ENCODE data around the gene MS4A10. TPM values are rescaled to one million over a fixed set of nuclear protein-coding genes. Genes with fewer than 3 reads are reported as not detected.

MS4A10 gene
- total and polyA plus RNA-seq, 2 of the 8 experiments (the other 6 are each of a cell fraction or from before 2014, with no cell fraction given): not detected

DNA sequence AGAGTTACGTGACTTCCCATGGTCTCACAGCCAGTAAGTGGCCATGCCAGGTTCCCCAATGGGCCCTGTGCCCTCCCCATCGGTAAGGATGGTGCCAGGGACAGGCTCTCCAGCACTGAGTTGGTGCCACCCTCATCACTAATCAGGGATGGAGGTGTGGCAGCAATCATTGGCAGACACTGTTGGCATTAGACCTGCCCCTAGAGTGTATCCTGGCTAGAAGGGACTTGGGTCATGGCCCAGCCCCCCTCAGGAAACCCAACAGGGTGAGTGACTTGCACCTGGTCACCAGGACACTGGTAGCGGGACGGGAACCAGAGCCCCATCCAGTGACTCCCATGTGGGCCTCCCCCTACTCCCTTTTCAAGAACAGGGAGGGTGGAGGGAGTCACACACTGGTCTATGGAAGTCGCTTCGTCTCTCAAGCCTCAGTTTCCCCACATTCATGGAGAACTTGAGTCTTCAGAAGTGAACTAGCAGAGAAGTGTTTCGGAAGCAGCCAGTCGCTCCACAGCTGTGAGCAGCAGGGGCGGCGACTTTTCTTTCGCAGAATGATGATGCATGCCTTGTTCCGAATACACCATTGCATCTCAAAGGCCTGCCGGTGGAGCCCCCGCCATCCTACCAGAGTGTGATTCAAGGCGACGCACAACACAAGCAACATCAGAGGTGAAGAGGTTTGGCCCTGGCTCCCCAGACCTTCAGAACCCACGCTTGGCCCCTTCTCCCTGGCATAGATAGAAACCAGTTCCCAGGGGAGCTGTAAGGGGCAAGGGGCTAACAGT, 12.9 kb downstream of the MS4A10 start:
- Histone ChIP-seq H3K79me2 (ENCODE audit: control insufficient read depth in 1 of 2, insufficient read depth in 2 of 2, low read length in 2 of 2) (no peaks in the 10 kb centered on the region), H3K4ac (replicated peaks; ENCODE audit: insufficient read length, low read depth, low read length) (no peak overlapping the region), H3K4me2 (ENCODE audit: insufficient read depth in 1 of 2, low read depth in 2 of 2, low read length in 2 of 2) (no peak overlapping the region), H2AK5ac (ENCODE audit: low read depth, low read length) (no peak overlapping the region), H3K9me3 (ENCODE audit: insufficient read depth in 2 of 2, low read depth in 1 of 2, low read length in 1 of 2) (peaks cover 9 to 20% of the 10 kb centered on the region in 2 experiments; a peak in 3 of 4 replicates), H4K20me1 (replicated peaks in 1 of 2; ENCODE audit: control insufficient read depth in 1 of 2, insufficient read depth in 2 of 2, low read length in 2 of 2) (no peaks in the 10 kb centered on the region), H2BK20ac (ENCODE audit: low read length) (no peak overlapping the region), H3K56ac (replicated peaks; ENCODE audit: insufficient read length, low read depth, low read length) (no peak overlapping the region), H3K27ac (ENCODE audit: low read depth, low read length) (no peak overlapping the region), H3K27me3 (replicated peaks in 1 of 4; ENCODE audit: control insufficient read depth in 3 of 4, extremely low read depth in 1 of 4, insufficient read depth in 3 of 4, low read length in 3 of 4) (peaks cover 0 to 3% (median 0%) of the 10 kb centered on the region in 4 experiments; a peak in 2 of 7 replicates), H2BK5ac (ENCODE audit: low read depth, low read length) (no peak overlapping the region), H2BK15ac (ENCODE audit: low read length) (no peak overlapping the region), H3K36me3 (ENCODE audit: control insufficient read depth in 2 of 4, insufficient read depth in 4 of 4, low read length in 3 of 4) (no peaks in the 10 kb centered on the region), H3K14ac (ENCODE audit: insufficient read length) (no peak overlapping the region), H3K18ac (ENCODE audit: extremely low read depth, low read length) (no peak overlapping the region), H3K23me2 (ENCODE audit: low read depth, low read length) (no peaks in the 10 kb centered on the region), H2AFZ (ENCODE audit: low read length) (no peak overlapping the region), H3K4me3 (ENCODE audit: extremely low read depth in 1 of 4, insufficient read depth in 2 of 4, low read depth in 3 of 4, low read length in 4 of 4) (no peak overlapping the region), H3K4me1 (replicated peaks in 1 of 4; ENCODE audit: control insufficient read depth in 3 of 4, insufficient read depth in 4 of 4, low read length in 3 of 4) (no peaks in the 10 kb centered on the region), H4K91ac (replicated peaks; ENCODE audit: insufficient read length, low read length) (no peak overlapping the region), H2BK120ac (replicated peaks; ENCODE audit: low read depth, low read length) (no peak overlapping the region), H4K8ac (ENCODE audit: extremely low read depth, insufficient read depth, low read length) (no peak overlapping the region), H2BK12ac (ENCODE audit: low read depth, low read length) (no peak overlapping the region), H4K5ac (ENCODE audit: insufficient read length, low read depth, low read length) (no peak overlapping the region), H3K79me1 (ENCODE audit: low read depth, low read length) (no peaks in the 10 kb centered on the region), H3K9ac (replicated peaks in 1 of 4; ENCODE audit: extremely low read depth in 1 of 4, low read depth in 3 of 4, low read length in 3 of 4) (no peak overlapping the region), H3K23ac (ENCODE audit: insufficient read length) (no peak overlapping the region)
- no peak for DNase-seq (ENCODE audit: low read depth in 1 of 2, low spot score in 2 of 2)
- 85% methylated on average over 17 of the region's 17 CpGs; no CpG with 5 or more reads in 1 of the 2 experiments for WGBS, 2 experiments (ENCODE audit: extremely low coverage in 1 of 2, insufficient coverage in 1 of 2, insufficient read length in 1 of 2, insufficient replicate concordance in 2 of 2, low coverage in 1 of 2, low lambda C conversion rate in 2 of 2, missing lambda C conversion rate in 1 of 2)
- FAIRE-seq: no peak
- CTCF ChIA-PET (ENCODE audit: partially characterized antibody): interaction anchor here (1.1 to 1.2 kb wide), 2 partner anchors 9 to 101 kb away, joined by 3 read pairs; no protein-coding TSS in a partner anchor
- POLR2A ChIA-PET (ENCODE audit: partially characterized antibody): no interaction called here
- no peak for TF ChIP-seq GTF2F1 (IDR thresholded peaks at IDR 0.05; ENCODE audit: borderline replicate concordance, low read depth, low read length)
- no peak for TF ChIP-seq HDAC2 (IDR thresholded peaks at IDR 0.05; ENCODE audit: borderline replicate concordance in 1 of 2, low read depth in 2 of 2, low read length in 2 of 2)
- no peak for TF ChIP-seq JUND (IDR thresholded peaks at IDR 0.05; ENCODE audit: low read length)
- TF ChIP-seq, protein P1, sequence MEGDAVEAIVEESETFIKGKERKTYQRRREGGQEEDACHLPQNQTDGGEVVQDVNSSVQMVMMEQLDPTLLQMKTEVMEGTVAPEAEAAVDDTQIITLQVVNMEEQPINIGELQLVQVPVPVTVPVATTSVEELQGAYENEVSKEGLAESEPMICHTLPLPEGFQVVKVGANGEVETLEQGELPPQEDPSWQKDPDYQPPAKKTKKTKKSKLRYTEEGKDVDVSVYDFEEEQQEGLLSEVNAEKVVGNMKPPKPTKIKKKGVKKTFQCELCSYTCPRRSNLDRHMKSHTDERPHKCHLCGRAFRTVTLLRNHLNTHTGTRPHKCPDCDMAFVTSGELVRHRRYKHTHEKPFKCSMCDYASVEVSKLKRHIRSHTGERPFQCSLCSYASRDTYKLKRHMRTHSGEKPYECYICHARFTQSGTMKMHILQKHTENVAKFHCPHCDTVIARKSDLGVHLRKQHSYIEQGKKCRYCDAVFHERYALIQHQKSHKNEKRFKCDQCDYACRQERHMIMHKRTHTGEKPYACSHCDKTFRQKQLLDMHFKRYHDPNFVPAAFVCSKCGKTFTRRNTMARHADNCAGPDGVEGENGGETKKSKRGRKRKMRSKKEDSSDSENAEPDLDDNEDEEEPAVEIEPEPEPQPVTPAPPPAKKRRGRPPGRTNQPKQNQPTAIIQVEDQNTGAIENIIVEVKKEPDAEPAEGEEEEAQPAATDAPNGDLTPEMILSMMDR (IDR thresholded peaks at IDR 0.05; ENCODE audit: control extremely low read depth in 1 of 3, insufficient read depth in 1 of 3, low read depth in 1 of 3, low read length in 3 of 3): no peak
- TF ChIP-seq CEBPB (IDR thresholded peaks at IDR 0.05; ENCODE audit: low read depth, low read length): no peak
- no peak for TF ChIP-seq TAF1 (IDR thresholded peaks at IDR 0.05; ENCODE audit: low read depth, low read length)
- TF ChIP-seq TBP (IDR thresholded peaks at IDR 0.05; ENCODE audit: low read depth, low read length): no peak
- no peak for TF ChIP-seq EGR1 (IDR thresholded peaks at IDR 0.05; ENCODE audit: borderline replicate concordance, low read depth, low read length)
- no peak for TF ChIP-seq RAD21 (IDR thresholded peaks at IDR 0.05 in 1 of 2, conservative IDR thresholded peaks at IDR 0.05 in 1 of 2; ENCODE audit: low read depth in 2 of 2, low read length in 2 of 2)

All from H1 (cell line).